ENCODE data around the gene HYAL1.

Gene HYAL1

GRCh38 chr3:50333744-50334328, 30.5 kb upstream of the HYAL1 start:
- DNase-seq, result peak in 1 of 2 donors; percentile 34

- DNase-seq, result no peak
These were observed 28.1 kb upstream of the HYAL1 start for GRCh38 chr3:50331364-50331907.

- DNase-seq, result no peak
These were observed 27.0 kb upstream of the HYAL1 start for GRCh38 chr3:50330330-50330729.

GRCh38 chr3:50327943-50328691, 24.7 kb upstream of the HYAL1 start, which contains the start of gene TUSC2:
Gene TUSC2 (minus strand): TSS chr3:50328223. CDS start chr3:50328099, 124 bp downstream.
- DNase-seq, result peak; percentile 95 to 96

- DNase-seq, result no peak
These were observed 23.8 kb upstream of the HYAL1 start for GRCh38 chr3:50327129-50327528.

- DNase-seq, result no peak
These were observed 22.8 kb upstream of the HYAL1 start for GRCh38 chr3:50326182-50326541.

- DNase-seq, result no peak
These were observed 22.3 kb upstream of the HYAL1 start for GRCh38 chr3:50325497-50326181.

GRCh38 chr3:50325113-50325480, 21.7 kb upstream of the HYAL1 start:
- no peak for DNase-seq

GRCh38 chr3:50324351-50325112, 21.2 kb upstream of the HYAL1 start:
- DNase-seq, result peak; percentile 68 to 70

GRCh38 chr3:50323614-50324199, 20.3 kb upstream of the HYAL1 start:
- DNase-seq, result no peak

- no peak for DNase-seq
These were observed 19.8 kb upstream of the HYAL1 start for GRCh38 chr3:50323092-50323600.

- DNase-seq, result no peak
These were observed 19.2 kb upstream of the HYAL1 start, which contains the start of gene HYAL2 for GRCh38 chr3:50322386-50323091. Gene HYAL2 (minus strand): TSS chr3:50322745. CDS start chr3:50320489, 2,256 bp downstream.

- DNase-seq, result no peak
These were observed 18.7 kb upstream of the HYAL1 start for GRCh38 chr3:50322115-50322385.

GRCh38 chr3:50321336-50322114, 18.2 kb upstream of the HYAL1 start:
- peak; percentile 84 to 87 for DNase-seq

GRCh38 chr3:50320853-50321335, 17.5 kb upstream of the HYAL1 start:
- DNase-seq, result peak in 1 of 2 donors; percentile 54

- no peak for DNase-seq
These were observed 16.7 kb upstream of the HYAL1 start for GRCh38 chr3:50319894-50320625.

GRCh38 chr3:50319181-50319893, 16.0 kb upstream of the HYAL1 start:
- no peak for DNase-seq

GRCh38 chr3:50318615-50319014, 15.2 kb upstream of the HYAL1 start:
- peak in 1 of 2 donors; percentile 24 for DNase-seq

- DNase-seq, result no peak
These were observed 14.8 kb upstream of the HYAL1 start for GRCh38 chr3:50318163-50318562.

Measured in CD4-positive, alpha-beta T cell treated with Interleukin-4 for 1 hour (primary cell).